ENCODE results near the gene PTGR3. TPM values are rescaled to one million over a fixed set of nuclear protein-coding genes. Genes with fewer than 3 reads are reported as not detected.
A peak's percentile ranks its signal among the peaks of the same experiment; 100 is the strongest.

PTGR3 gene
- total RNA-seq, 1 experiment from 2014 or later = 1.6 TPM

- Histone ChIP-seq H3T11ph (ENCODE audit: low read length) (no peak overlapping the region), H3K9ac (ENCODE audit: extremely low read depth, insufficient read length, low read length) (no peak overlapping the region), H3K23ac (ENCODE audit: insufficient read length, low read depth, low read length) (no peak overlapping the region), H2BK15ac (ENCODE audit: low read depth, low read length) (no peak overlapping the region), H3K79me2 (ENCODE audit: insufficient read depth, low read length) (no peaks in the 10 kb centered on the region), H4K5ac (ENCODE audit: insufficient read length, low read depth, low read length) (no peak overlapping the region), H3K79me1 (ENCODE audit: insufficient read depth, low read depth, low read length, poor library complexity, severe bottlenecking) (no peaks in the 10 kb centered on the region), H3K27me3 (ENCODE audit: insufficient read depth, low read length) (peaks cover 2% of the 10 kb centered on the region; the same call in 1 of the 2 replicates), H4K20me1 (ENCODE audit: control insufficient read depth, insufficient read depth, insufficient read length) (no peaks in the 10 kb centered on the region), H3K23me2 (ENCODE audit: insufficient read length, low read depth, low read length, poor library complexity, severe bottlenecking) (no peaks in the 10 kb centered on the region), H2BK5ac (ENCODE audit: insufficient read length, low read length) (no peak overlapping the region), H2BK120ac (ENCODE audit: low read depth, low read length, poor library complexity, severe bottlenecking) (no peak overlapping the region), H2BK20ac (ENCODE audit: low read depth, low read length, poor library complexity, severe bottlenecking) (no peak overlapping the region), H3K9me3 (ENCODE audit: control insufficient read depth, low read depth, low read length) (no peaks in the 10 kb centered on the region), H2AFZ (ENCODE audit: low read length) (no peak overlapping the region), H3K4me2 (ENCODE audit: insufficient read depth, insufficient read length, low read length) (no peak overlapping the region), H3K14ac (ENCODE audit: insufficient read depth, low read length) (no peak overlapping the region), H3K18ac (ENCODE audit: insufficient read length, low read depth, low read length) (no peak overlapping the region), H4K8ac (replicated peaks; ENCODE audit: insufficient read length, low read depth, low read length) (no peak overlapping the region), H3K27ac (ENCODE audit: insufficient read length, low read depth, low read length) (no peak overlapping the region), H4K91ac (ENCODE audit: insufficient read length, low read depth, low read length) (no peak overlapping the region), H2BK12ac (ENCODE audit: insufficient read length, low read depth, low read length) (no peak overlapping the region), H3K4me1 (ENCODE audit: insufficient read depth, low read length) (no peaks in the 10 kb centered on the region), H2AK5ac (ENCODE audit: insufficient read length, low read length) (no peak overlapping the region), H3K56ac (ENCODE audit: insufficient read length, low read depth, low read length) (no peak overlapping the region), H3K4ac (ENCODE audit: low read depth, low read length) (no peak overlapping the region)
- no CpG with 5 or more reads among the region's 13 CpGs for WGBS (ENCODE audit: extremely low coverage, insufficient read length, low lambda C conversion rate)
- Mint-ChIP-seq H3K4me1 (no peaks in the 10 kb centered on the region), H3K9me3 (peaks cover 0 to 3% of the 10 kb centered on the region in 2 experiments; a peak in 3 of 5 replicates), H3K27ac (peak overlapping the region in 1 of 3 experiments; percentile 11; a peak in 1 of 7 replicates), H3K27me3 (ENCODE audit: low read depth) (no peaks in the 10 kb centered on the region), H3K36me3 (ENCODE audit: insufficient read depth in 1 of 3, low read depth in 3 of 3) (no peaks in the 10 kb centered on the region), H3K4me3 (no peak overlapping the region)
- TF ChIP-seq CTCF (conservative IDR thresholded peaks at IDR 0.05) = no peak
- no peak for DNase-seq
Measured at GRCh38 chr18:75238100-75238499, 29.2 kb upstream of the PTGR3 start.
